ENCODE data around the gene SAT2.
"Not testable (repeated sequence)": the region's sequence is repeated elsewhere in the genome, so short reads cannot be mapped to it uniquely, and the experiment has no call there.

Gene SAT2

DNA sequence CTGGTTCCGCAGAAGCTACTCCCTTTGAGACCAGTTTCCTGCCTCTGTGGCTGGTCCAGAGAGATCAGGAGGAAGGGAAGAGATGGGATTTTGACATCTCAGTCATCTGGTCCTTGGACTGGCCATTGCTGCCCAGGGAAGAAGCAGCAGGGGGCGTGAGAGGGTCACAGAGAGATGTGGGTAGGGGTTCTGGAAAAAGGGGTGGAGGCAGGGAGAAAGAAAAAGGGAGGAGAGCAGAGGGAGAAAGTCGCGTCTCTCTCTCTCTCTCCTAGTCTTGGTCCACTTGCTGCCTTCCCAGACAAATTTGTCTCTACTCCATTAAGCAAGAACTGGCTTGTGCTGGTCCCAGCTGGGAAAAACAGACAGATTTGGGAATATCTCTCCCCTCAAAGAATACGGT lies 6.8 kb upstream of the SAT2 start:
- DNase-seq (ENCODE audit: low read depth in 2 of 3, low spot score in 2 of 3), result no peak

DNA sequence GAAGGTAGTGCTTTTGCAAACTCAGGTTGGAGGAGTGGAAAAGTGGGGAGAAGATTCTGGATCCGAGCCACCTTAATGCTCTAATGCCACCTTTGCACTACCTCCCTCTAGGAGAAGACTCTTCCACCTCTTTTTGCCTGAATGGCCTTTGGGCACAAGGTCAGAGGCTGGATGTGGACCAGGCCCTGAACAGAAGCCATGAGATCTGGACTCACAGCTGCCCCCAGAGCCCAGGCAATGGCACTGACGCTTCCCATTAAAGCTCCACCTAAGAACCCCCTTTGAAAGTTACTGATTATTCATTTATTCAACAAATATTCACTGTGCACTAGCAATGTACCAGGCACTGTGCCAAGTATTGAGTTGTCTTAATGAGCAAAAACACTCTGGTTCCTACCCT lies 5.5 kb upstream of the SAT2 start:
- no peak for DNase-seq (ENCODE audit: low read depth in 2 of 3, low spot score in 2 of 3)

DNA sequence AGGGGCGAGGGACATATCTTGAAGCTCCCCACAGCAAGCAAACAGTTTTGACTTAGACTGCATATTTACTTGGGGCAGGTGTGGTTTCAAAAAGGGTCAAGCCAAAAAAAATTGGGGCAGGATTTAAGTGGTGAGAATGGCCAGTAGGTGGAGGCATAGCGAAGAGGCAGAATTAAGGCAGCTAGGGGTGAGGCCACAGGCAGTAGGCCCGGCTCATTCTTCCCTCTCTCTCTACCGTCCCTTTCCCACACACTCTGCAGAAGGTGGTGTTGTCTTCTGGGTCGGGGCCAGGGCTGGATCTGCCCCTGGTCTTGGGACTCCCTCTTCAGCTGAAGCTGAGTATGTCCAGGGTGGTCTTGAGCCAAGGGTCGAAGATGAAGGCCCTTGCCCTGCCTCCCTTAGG lies 4.9 kb upstream of the SAT2 start:
- DNase-seq (ENCODE audit: low read depth in 2 of 3, low spot score in 2 of 3), result no peak

DNA sequence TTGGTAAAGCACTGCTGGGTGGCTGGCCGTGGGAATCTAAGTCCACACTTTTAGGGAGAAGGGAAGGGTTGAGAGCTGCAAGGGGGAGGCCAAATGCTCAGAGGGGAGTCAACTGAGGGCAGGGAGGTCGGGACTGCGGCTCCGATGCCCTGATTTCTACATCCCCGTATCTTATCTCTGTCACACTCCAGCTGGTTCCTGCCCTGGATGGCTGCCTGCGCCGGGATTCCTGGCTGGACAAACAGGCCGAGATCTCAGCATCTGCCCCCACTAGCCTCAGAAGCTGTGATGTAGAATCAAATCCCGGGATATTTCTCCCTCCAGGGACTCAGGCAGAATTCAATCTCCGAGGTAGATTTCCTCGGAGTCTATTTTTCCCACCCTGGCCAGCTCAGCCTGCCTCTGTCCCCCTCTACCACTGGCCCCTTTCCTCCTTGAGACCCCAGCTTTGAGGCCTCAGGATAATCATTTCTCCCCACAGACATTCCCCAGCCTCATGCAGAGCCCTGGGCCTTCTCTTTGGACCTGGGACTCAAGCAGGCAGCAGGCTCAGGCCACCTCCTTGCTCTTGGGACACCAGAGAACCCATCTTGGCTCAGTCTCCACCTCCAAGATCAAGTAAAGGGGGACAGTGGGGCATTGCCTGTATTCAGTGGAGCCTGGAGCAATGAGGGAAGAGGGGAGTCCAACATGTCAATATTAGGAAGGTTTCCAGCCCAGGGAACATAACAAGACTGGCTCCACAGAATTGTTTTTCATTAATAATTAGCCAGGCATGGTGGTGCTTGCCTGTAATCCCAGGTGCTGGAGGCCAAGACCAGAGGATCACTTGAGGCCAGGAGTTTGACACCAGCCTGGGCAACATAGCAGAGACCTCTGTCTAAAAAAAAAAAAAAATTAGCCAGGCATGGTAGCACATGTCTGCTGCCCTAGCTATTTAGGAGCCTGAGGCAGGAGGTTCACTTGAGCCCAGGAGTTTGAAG lies 4.1 kb upstream of the SAT2 start:
- no peak for DNase-seq (ENCODE audit: low read depth in 2 of 3, low spot score in 2 of 3)

DNA sequence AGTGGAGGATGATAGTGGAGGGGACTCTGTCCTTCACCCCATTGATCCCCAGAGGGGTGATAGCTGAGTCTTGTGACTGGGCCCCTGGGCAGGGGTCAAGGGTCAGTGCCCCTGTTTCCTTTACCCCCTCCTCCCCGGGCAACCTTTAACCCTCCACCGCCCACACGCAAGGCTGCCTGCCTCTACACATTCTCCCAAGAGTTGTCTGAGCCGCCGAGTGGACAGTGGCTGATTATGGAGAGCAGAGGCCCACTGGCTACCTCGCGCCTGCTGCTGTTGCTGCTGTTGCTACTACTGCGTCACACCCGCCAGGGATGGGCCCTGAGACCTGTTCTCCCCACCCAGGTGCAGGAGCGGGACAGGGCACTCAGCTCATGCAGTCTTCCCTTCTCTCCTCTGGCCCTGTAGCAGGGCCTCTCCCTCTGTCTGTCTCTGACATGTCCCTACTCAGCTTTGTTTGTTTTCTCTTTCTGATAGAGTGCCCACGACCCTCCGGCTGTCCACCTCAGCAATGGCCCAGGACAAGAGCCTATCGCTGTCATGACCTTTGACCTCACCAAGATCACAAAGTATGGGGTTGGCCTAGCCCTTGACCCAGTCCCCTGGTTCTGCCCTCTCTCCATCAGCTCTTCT lies 2.4 kb upstream of the SAT2 start, which contains the start of gene SHBG:
Gene SHBG (plus strand): TSS at position 197 of the 633 bp plus-strand sequence. CDS start 38 bp downstream, at position 235.
- no peak for DNase-seq (ENCODE audit: low read depth in 2 of 3, low spot score in 2 of 3)

DNA sequence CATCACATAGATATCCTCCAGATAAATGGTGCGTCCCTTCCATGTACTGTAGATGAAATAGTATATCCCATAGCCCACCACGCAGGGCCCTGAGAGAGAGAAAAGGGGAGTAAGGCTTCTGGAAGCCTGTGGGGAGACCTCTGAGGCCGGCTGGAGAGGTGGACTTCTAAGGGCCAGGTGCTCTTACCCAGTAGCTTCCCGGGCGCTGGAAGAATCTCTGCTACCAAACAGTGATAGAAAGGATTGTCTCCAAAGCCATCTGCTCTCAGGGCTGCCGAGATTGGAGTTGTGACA lies 718 bp downstream of the SAT2 start:
- DNase-seq (ENCODE audit: low read depth in 2 of 3, low spot score in 2 of 3), result no peak

DNA sequence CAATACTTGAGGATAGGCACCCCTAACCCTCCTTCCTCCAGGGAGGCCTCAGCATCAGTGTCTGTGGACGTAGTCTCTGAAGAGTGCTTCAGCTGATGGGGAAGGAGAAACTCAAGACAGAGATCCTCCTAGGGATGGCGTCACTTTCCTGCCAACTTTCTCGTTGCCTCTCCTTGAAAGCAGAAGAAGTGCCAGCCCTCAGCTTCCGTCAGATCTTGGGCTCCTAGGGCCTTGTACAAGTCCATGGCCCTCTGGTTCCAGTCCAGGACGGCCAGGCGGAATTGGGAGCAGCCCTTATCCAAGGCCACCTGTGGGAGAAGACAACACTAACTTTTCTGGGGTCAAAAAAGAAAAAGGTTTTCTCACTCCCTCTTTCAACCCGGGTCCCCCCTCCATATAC lies 1.3 kb downstream of the SAT2 start:
- no peak for DNase-seq (ENCODE audit: low read depth in 2 of 3, low spot score in 2 of 3)

DNA sequence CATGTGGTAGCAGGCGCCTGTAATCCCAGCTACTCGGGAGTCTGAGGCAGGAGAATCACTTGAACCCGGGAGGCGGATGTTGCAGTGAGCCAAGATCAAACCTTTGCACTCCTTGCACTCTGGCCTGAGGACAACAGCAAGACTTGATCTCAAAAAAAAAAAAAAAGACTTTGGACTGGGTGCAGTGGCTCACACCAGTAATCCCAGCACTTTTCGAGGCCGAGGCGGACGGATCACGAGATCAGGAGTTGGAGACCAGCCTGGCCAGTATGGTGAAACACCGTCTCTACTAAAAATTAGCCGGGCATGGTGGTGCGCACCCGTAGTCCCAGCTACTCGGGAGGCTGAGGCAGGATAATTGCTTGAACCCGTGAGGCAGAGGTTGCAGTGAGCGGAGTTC lies 1.9 kb downstream of the SAT2 start:
- DNase-seq (ENCODE audit: low read depth in 2 of 3, low spot score in 2 of 3), result not testable (repeated sequence)

DNA sequence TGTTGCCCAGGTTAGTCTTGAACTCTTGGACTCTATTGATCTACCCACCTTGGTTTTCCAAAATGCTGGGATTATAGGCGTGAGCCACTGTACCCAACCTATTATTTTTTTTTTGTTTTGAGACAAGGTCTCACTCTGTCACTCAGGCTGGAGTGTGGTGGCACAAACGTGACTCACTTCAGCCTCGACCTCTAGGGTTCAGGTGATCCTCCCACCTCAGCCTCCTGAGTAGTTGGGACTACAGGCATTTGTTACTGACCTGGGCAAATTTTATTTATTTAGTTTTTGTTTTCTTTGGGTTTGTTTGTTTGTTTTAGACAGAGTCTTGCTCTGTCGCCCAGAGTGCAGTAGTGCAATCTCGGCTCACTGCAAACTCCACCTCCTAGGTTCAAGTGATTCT lies 4.0 kb downstream of the SAT2 start:
- DNase-seq (ENCODE audit: low read depth in 2 of 3, low spot score in 2 of 3), result no peak

DNA sequence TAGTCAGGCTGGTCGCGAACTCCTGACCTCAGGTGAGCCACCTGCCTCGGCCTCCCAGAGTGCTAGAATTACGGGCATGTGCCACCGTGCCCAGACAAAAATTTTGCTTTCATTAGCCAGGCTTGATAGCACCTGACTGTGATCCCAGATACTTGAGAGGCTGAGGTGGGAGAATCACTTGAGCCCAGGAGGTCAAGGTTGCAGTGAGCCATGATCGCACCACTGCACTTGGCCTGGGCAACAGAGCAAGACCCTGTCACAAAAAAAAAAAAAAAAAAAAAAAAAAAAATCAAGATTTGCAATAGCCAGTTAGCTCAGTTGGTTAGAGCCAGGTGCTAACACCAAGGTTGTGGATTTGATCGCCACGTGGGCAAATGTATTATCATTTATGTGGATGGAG lies 6.8 kb downstream of the SAT2 start:
- DNase-seq (ENCODE audit: low read depth in 2 of 3, low spot score in 2 of 3), result no peak

DNA sequence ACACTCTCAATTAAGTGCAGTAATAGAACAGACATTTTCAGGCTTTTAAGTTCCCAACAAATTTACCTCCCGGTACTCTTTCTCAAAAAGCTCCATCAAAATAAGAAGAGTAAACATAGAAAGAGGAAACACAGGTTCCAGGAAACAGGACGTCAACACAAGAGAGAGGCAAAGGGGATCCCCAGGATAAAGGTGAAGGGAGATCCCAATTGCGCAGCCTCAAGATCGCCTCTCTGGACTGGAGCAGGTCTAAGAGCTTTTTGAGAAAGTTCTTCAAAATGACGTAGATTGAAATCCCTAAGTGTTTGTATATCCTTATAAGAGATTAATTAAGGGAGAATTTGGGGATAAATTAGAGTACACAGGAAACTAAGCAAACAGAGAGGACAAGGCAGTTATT lies 9.0 kb downstream of the SAT2 start:
- no peak for DNase-seq (ENCODE audit: low read depth in 2 of 3, low spot score in 2 of 3)

DNA sequence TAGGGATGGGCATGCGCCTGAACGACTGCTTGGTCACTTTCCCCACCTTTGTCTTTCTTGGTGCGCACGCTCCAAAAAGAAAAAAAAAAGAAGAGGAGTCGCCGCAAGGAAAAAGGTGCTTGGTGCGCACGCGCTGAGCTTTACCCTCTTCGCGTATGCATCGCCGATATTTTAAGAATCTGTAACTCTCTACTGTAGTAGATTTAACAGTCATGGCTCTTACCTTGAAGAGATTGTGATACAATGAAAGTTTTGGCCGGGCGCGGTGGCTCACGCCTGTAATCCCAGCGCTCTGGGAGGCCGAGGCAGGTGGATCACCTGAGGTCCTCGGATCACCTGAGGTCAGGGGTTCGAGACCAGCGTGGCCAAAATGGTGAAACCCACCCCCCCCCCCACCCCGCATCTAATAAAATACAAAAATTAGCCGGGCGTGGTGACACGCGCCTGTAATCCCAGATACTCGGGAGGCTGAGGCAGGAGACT lies 12.3 kb downstream of the SAT2 start:
- DNase-seq (ENCODE audit: low read depth in 2 of 3, low spot score in 2 of 3), result no peak

DNA sequence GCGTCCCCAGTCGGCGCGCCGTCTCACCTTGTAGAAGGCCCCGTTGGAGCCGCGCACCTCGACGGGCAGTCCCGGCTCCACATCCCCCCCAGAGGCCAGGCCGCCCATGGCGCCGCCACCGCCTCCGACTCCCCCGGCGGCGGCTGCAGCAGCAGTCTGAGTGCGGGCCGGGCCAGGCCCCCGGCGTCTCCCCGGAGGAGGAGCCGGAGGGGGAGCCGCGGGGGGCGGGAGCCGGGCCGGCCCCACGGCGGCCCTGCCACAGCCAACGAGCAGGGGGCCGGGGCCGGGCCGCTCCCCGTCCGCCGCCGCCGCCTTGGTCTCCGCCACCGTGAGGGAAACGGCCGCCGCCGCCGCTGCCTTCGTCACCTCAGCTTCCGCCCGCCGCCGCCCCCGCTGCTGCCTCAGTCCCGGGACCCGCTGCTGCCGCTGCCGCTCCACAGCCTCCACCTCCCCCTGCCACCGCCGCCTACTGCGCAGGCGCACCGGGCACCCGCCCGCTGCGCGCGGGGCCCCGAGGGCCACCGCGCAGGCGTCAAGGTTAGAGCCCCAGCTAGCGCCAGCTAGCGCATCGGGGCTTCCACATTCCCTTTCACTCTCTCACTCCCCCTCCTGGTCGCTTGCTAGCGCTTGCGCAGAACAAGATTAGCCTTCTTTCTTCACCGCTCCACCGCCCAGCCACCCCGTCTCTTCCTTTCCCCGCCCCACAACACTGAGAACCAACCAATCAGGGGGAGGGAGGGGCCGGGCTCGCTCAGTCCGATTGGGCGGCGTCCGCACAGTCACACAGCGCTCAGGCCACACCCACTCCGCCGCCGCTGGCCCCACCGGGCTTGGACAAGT lies 13.0 kb downstream of the SAT2 start, which contains the start of gene FXR2:
Gene FXR2 (minus strand): TSS at position 473 of the 840 bp plus-strand sequence. CDS start 365 bp downstream, at position 108.
- DNase-seq (ENCODE audit: low read depth in 2 of 3, low spot score in 2 of 3), result peak; percentile 94 to 100 (median 95)

DNA sequence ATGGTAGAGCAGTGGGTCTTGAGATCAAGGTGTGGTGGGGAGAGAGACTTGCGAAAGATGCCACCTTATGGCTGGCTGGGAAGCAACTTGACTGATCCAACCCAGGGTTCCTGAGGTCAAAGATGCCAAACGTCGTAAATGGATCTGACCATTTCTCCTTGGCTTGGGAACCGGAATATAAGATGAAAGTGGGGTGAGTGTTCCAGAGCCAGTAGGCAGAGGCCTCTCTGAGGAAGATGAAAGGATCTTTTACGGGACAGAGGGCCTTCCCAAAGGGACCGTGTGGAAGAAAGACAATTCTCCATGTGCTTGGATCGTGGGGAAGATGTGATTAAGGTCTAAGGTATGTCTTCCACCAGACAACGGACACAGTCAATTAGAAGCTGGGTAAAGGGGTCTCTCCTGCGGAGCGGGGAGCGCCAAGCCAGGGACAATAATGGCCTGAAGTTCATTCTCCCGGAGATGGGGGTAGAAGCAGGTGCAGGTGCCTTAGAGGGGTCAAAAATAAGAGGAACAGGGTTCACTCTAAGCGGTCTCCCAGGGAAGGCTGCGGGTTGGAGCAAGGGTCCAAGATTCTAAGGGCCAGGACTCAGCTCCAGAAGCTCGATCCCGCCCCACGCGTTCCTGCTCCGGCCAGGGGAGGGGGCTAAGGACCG lies 13.7 kb downstream of the SAT2 start:
- DNase-seq (ENCODE audit: low read depth in 2 of 3, low spot score in 2 of 3), result no peak

DNA sequence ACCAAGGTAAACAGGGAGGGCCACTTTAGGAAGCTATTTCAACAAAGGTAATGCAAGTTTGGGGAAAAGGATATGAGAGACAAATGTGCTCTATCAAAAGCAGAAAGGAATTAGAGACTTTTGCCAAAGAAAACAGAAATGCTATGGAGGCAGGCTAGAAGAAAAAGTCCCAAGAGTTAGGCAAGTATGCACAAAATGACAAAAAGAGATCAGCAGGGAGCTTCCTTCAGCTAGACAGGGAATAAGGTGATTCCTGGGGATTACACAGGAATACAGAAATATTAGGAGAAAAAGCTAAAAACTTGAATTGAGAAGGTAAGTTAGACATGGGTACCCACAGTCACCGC lies 15.4 kb downstream of the SAT2 start:
- DNase-seq (ENCODE audit: low read depth in 2 of 3, low spot score in 2 of 3), result no peak

DNA sequence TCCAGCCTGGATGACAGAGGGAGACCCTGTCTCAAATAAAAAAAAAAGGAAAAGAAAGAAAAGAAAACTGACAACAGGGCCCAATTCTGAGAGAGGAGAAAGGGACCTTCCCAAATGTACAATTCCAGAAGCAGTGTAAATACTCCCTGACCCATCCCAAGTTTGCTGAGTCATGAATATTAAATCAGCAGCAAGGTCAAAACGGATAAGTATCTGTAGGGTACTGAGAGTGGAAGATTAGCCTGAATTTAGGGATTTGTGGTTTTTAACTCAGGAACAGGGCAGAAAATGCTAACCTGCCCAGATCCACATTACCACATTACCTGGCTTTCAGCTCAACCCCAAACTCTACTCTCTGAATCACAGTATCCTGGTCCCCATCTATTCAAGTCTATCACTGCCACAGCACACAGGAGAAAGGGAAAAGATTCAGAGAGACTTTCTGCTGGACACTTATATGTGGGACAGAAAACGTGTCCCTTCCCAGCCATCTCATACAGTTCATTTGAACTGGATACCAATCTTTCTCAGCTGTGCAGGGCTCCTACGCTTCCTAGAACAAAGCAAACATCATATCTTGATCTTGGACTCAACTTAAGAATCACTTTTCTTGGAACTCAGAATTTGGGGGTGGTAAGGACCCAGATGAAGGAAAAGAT lies 15.9 kb downstream of the SAT2 start:
- no peak for DNase-seq (ENCODE audit: low read depth in 2 of 3, low spot score in 2 of 3)

DNA sequence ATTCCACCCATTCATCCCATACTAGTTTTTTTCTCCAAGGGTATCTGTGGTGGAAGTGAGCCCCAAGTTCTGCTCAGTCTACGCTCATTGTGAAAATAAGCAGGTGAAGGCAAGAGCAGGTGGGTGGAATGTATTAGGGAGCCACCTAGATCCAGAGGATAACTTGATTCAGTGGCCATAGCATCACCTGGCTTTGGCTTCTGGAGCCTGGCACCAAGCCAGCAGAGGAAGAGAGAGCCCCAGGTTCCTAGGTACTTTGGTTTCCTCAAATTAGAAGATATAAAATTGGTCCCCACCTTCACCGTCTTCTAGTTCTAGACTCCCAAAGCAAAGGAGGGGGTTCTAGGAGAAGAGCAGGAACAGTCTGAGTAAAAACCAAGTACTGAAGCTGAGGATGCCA lies 17.0 kb downstream of the SAT2 start:
- no peak for DNase-seq (ENCODE audit: low read depth in 2 of 3, low spot score in 2 of 3)

DNA sequence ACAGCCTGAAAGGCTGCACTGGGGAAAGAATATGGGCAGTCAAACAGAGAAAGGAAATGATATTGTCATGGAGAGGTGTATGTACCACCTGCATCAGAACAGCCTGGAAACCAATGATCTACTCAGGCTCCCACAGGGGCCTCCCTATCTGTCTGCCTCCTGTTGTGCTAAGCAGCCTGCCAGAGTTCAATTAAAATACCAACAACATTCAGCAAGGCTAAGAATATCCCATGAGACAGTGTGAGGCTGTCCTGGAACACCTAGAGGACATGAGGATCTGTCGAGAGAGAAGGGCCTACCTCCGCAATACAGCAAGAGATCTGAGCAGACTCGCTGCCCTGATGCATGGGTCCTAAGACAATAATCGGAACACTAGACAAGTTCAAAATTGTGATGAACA lies 21.3 kb downstream of the SAT2 start:
- DNase-seq (ENCODE audit: low read depth in 2 of 3, low spot score in 2 of 3), result no peak

DNA sequence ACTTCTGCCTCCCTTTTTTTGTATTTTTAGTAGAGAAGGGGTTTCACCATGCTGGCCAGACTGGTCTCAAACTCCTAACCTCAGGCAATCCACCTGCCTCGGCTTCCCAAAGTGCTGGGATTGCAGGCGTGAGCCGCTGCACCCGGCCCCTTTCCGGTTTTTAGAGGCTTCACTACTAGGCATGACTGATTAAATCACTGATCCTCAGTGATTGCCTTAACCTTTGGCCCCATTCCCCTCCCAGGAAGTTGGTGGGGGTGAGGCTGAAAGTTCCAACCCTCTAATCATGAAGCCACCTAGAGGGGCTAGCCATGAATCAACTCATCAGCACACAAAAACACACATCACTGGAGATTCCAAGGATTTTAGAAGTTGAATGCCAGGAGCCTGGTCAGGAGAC lies 30.1 kb downstream of the SAT2 start:
- not testable (repeated sequence) for DNase-seq (ENCODE audit: low read depth in 2 of 3, low spot score in 2 of 3)

DNA sequence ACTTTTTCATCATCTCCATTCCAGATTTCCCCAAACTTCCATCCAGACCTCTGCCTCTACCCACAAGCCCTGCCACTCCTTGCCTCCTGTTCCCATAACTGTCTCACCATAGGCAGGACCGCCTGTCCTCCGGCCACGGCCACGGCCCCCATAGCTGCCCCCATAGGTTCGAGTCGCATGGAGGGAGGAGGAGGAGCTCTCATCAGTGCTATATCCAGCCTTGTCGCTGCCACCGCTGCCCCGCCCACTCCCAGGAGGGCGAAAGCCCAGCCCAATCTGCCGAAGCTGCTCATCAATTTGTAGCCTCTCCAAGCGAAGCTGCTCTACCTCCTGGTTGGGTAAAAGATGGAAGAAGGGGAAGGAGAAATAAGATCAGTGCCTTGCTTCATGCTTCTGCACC lies 34.3 kb downstream of the SAT2 start:
- no peak for DNase-seq (ENCODE audit: low read depth in 2 of 3, low spot score in 2 of 3)

All from activated CD8-positive, alpha-beta memory T cell treated with anti-CD3 and anti-CD28 coated beads for 48 hours (primary cell).